DND-41 (cell line): Measurements from ENCODE around the gene ITPR1.

Experiments
- ATAC-seq: fragments of 200-7000 bp; cut with Tn5 transposase; 3 replicates; pipeline ENCODE4 v1.9.1; 2021; ENCODE audit warnings: low read depth; ENCODE audit not compliant: insufficient read depth
- DNase-seq: peaks from one replicate; pipeline ENCODE4 v3.0.0-alpha.2; 2020
- H2AFZ ChIP-seq: 2 replicates; pipeline ENCODE4 v1.6.0; 2012; ENCODE audit warnings: low read depth, low read length
- H3K27ac ChIP-seq: 2 replicates; pipeline ENCODE4 v1.5.1; 2012; ENCODE audit warnings: low read length, inconsistent platforms
- H3K27me3 ChIP-seq: fragments of 200-600 bp; sonication (generic); 2 replicates; pipeline ENCODE4 v1.6.0; 2012; ENCODE audit warnings: low read length, mild to moderate bottlenecking, inconsistent platforms; ENCODE audit not compliant: insufficient read depth, poor library complexity
- H3K36me3 ChIP-seq: 2 replicates; pipeline ENCODE4 v1.5.1; 2012; ENCODE audit warnings: low read length, inconsistent platforms; ENCODE audit not compliant: insufficient read depth
- H3K4me1 ChIP-seq: 2 replicates; pipeline ENCODE4 v1.5.1; 2012; ENCODE audit warnings: mild to moderate bottlenecking, low read length; ENCODE audit not compliant: insufficient read depth
- H3K4me2 ChIP-seq: 2 replicates; pipeline ENCODE4 v1.6.0; 2012; ENCODE audit warnings: mild to moderate bottlenecking, moderate library complexity, low read length, inconsistent platforms; ENCODE audit not compliant: insufficient read depth
- H3K4me3 ChIP-seq, 2 experiments: fragments of 200-600 bp in 1 of 2; shearing (Covaris generic) in 1 of 2; 2 replicates each; pipeline ENCODE4 v1.5.1; 2012 to 2016; ENCODE audit warnings: inconsistent platforms in 2 of 2, low read length in 2 of 2, mild to moderate bottlenecking in 2 of 2, low read depth in 1 of 2, moderate library complexity in 1 of 2
- H3K79me2 ChIP-seq: 2 replicates; pipeline ENCODE4 v1.6.0; 2012; ENCODE audit warnings: low read length, inconsistent platforms; ENCODE audit not compliant: insufficient read depth
- H3K9ac ChIP-seq: 2 replicates; pipeline ENCODE4 v1.6.0; 2012; ENCODE audit warnings: low read depth, mild to moderate bottlenecking, inconsistent platforms, low read length, moderate library complexity
- H3K9me3 ChIP-seq: 2 replicates; pipeline ENCODE4 v1.5.1; 2012; ENCODE audit warnings: low read length, moderate library complexity, mild to moderate bottlenecking, inconsistent platforms; ENCODE audit not compliant: insufficient read depth, severe bottlenecking
- H4K20me1 ChIP-seq: 2 replicates; pipeline ENCODE4 v1.6.0; 2012; ENCODE audit warnings: low read length; ENCODE audit not compliant: insufficient read depth
- CTCF ChIP-seq: IDR thresholded peaks from 2 replicates; pipeline ENCODE4 v1.5.1; 2012; ENCODE audit warnings: borderline replicate concordance, low read length, moderate library complexity, mild to moderate bottlenecking; ENCODE audit not compliant: poor library complexity, severe bottlenecking; ENCODE audit errors: extremely low read depth
- EZH2 ChIP-seq: IDR thresholded peaks from 3 replicates; pipeline ENCODE4 v1.6.1; 2012; ENCODE audit warnings: borderline replicate concordance, low read depth, mild to moderate bottlenecking, moderate library complexity, low read length, inconsistent platforms; ENCODE audit not compliant: severe bottlenecking

Gene ITPR1

GRCh38 chr3:4826237-4827100 is 333.3 kb downstream of the ITPR1 start:
- H3K9me3 ChIP-seq: no peaks in the 10 kb centered on the region
- H3K9ac ChIP-seq: no peak overlapping the region
- no peaks in the 10 kb centered on the region for H3K36me3 ChIP-seq
- H2AFZ ChIP-seq: no peak overlapping the region
- no peak overlapping the region for H3K4me3 ChIP-seq
- TF ChIP-seq EZH2: no peak
- TF ChIP-seq CTCF: no peak
- no peak overlapping the region for H3K4me2 ChIP-seq
- ATAC-seq (no peak), DNase-seq (no peak)
- no peaks in the 10 kb centered on the region for H3K27me3 ChIP-seq
- peaks cover 79% of the 10 kb centered on the region for H3K4me1 ChIP-seq
- peak overlapping the region; percentile 39; the same call in 1 of the 2 replicates for H3K27ac ChIP-seq
- H4K20me1 ChIP-seq: no peaks in the 10 kb centered on the region
- H3K79me2 ChIP-seq: 0 out of 2 replicates have a peak, but pooled peaks cover 7% of the 10 kb centered on the region

- peak overlapping the region; percentile 69 for H3K27ac ChIP-seq
- DNase-seq (no peak), ATAC-seq (no peak)
- H3K27me3 ChIP-seq: no peaks in the 10 kb centered on the region
- H3K36me3 ChIP-seq: no peaks in the 10 kb centered on the region
- TF ChIP-seq CTCF (no peak), EZH2 (no peak)
- no peaks in the 10 kb centered on the region for H4K20me1 ChIP-seq
- H3K4me2 ChIP-seq: no peak overlapping the region
- H3K79me2 ChIP-seq: 0 out of 2 replicates have a peak, but pooled peaks cover 7% of the 10 kb centered on the region
- no peak overlapping the region for H2AFZ ChIP-seq
- peaks cover 79% of the 10 kb centered on the region for H3K4me1 ChIP-seq
- no peak overlapping the region for H3K9ac ChIP-seq
- no peak overlapping the region for H3K4me3 ChIP-seq
- no peaks in the 10 kb centered on the region for H3K9me3 ChIP-seq
Observed at GRCh38 chr3:4827767-4828166, 334.6 kb downstream of the ITPR1 start.

GRCh38 chr3:4828279-4829030 is 335.3 kb downstream of the ITPR1 start:
- H3K4me2 ChIP-seq: peak overlapping the region; percentile 74
- DNase-seq (no peak), ATAC-seq (no peak)
- peak overlapping the region; percentile 69 for H3K27ac ChIP-seq
- no peaks in the 10 kb centered on the region for H3K27me3 ChIP-seq
- no peaks in the 10 kb centered on the region for H4K20me1 ChIP-seq
- 0 out of 2 replicates have a peak, but pooled peaks cover 7% of the 10 kb centered on the region for H3K79me2 ChIP-seq
- H3K4me1 ChIP-seq: peaks cover 80% of the 10 kb centered on the region
- TF ChIP-seq CTCF (no peak), EZH2 (no peak)
- H3K9me3 ChIP-seq: no peaks in the 10 kb centered on the region
- no peak overlapping the region for H2AFZ ChIP-seq
- H3K36me3 ChIP-seq: no peaks in the 10 kb centered on the region
- H3K4me3 ChIP-seq: no peak overlapping the region
- H3K9ac ChIP-seq: peak overlapping the region; percentile 76; the same call in 1 of the 2 replicates
